Activated CD8-positive, alpha-beta T cell treated with anti-CD3 and anti-CD28 coated beads for 36 hours (primary cell): ENCODE data around the gene CNTNAP2. TPM values are rescaled to one million over a fixed set of nuclear protein-coding genes. Genes with fewer than 3 reads are reported as not detected.

ENCODE experiments used
- ATAC-seq: fragments of 200-7000 bp; cut with Tn5 transposase; one replicate; pipeline ENCODE4 v1.10.0; 2021; ENCODE audit warnings: mild to moderate bottlenecking, moderate library complexity
- CTCF ChIA-PET: fragments of 350-600 bp; sonication (Branson Sonifier 250); formaldehyde crosslinking; loops from one replicate; lab custom pipeline; 2021; ENCODE audit warnings: antibody characterized with exemption; lab: Charles Lee
- POLR2A ChIA-PET: fragments of 350-600 bp; sonication (Branson Sonifier 250); formaldehyde crosslinking; loops from one replicate; lab custom pipeline; 2021; ENCODE audit warnings: antibody characterized with exemption; lab: Charles Lee
- DNase-seq: peaks from one replicate; pipeline ENCODE4 v3.0.0-alpha.2; 2020
- H3K27ac Mint-ChIP-seq: one replicate; pipeline ENCODE4 v1.8.0; 2021; ENCODE audit warnings: mild to moderate bottlenecking, mixed read lengths
- H3K27me3 Mint-ChIP-seq: one replicate; pipeline ENCODE4 v1.8.0; 2021; ENCODE audit warnings: mixed read lengths
- H3K36me3 Mint-ChIP-seq: one replicate; pipeline ENCODE4 v1.8.0; 2021; ENCODE audit warnings: low read depth, mixed read lengths
- H3K4me1 Mint-ChIP-seq: one replicate; pipeline ENCODE4 v1.8.0; 2021; ENCODE audit warnings: low read depth, mixed read lengths
- H3K4me3 Mint-ChIP-seq: one replicate; pipeline ENCODE4 v1.8.0; 2021; ENCODE audit warnings: mild to moderate bottlenecking, moderate library complexity, mixed read lengths
- H3K9me3 Mint-ChIP-seq: one replicate; pipeline ENCODE4 v1.8.0; 2021; ENCODE audit warnings: mixed read lengths
- CTCF ChIP-seq: fragments of 200-600 bp; IDR thresholded peaks from one replicate; pipeline ENCODE4 v1.8.0; 2022; ENCODE audit warnings: antibody characterized with exemption, mild to moderate bottlenecking
- intact Hi-C: fragments of 100-400 bp; cut with micrococcal nuclease; formaldehyde crosslinking; loops from one replicate; pipeline ENCODE4 v1.10.0; 2022
- total RNA-seq, 2 experiments: library from RNA; stranded (reverse); gene quantifications; one replicate each; pipeline ENCODE4 v1.2.3, GENCODE V29; 2021

CNTNAP2 gene
- total RNA-seq, 2 experiments from 2014 or later: not detected

GRCh38 chr7:147492606-147493005 is 1376.0 kb downstream of the CNTNAP2 start:
- ATAC-seq (no peak), DNase-seq (no peak)
- no peak overlapping the region for H3K4me3 Mint-ChIP-seq
- H3K27ac Mint-ChIP-seq: no peak overlapping the region
- CTCF ChIA-PET: no interaction called here
- H3K9me3 Mint-ChIP-seq: peaks cover 9% of the 10 kb centered on the region
- H3K27me3 Mint-ChIP-seq: no peaks in the 10 kb centered on the region
- no peaks in the 10 kb centered on the region for H3K4me1 Mint-ChIP-seq
- H3K36me3 Mint-ChIP-seq: no peaks in the 10 kb centered on the region
- POLR2A ChIA-PET: no interaction called here
- intact Hi-C loops: no loop called here
- no peak for TF ChIP-seq CTCF

- Mint-ChIP-seq H3K27ac (no peak overlapping the region), H3K4me3 (no peak overlapping the region), H3K27me3 (no peaks in the 10 kb centered on the region), H3K4me1 (no peaks in the 10 kb centered on the region), H3K9me3 (peaks cover 4% of the 10 kb centered on the region), H3K36me3 (no peaks in the 10 kb centered on the region)
- no peak for TF ChIP-seq CTCF
- intact Hi-C loops: no loop called here
- ATAC-seq (no peak), DNase-seq (no peak)
- ChIA-PET POLR2A (no interaction called here), CTCF (no interaction called here)
Observed at GRCh38 chr7:147496209-147496608, 1379.6 kb downstream of the CNTNAP2 start.

GRCh38 chr7:147497246-147497645 is 1380.6 kb downstream of the CNTNAP2 start:
- Mint-ChIP-seq H3K4me1 (no peaks in the 10 kb centered on the region), H3K27ac (no peak overlapping the region), H3K4me3 (no peak overlapping the region), H3K36me3 (no peaks in the 10 kb centered on the region), H3K27me3 (no peaks in the 10 kb centered on the region), H3K9me3 (peaks cover 4% of the 10 kb centered on the region)
- ATAC-seq (no peak), DNase-seq (no peak)
- POLR2A ChIA-PET: no interaction called here
- intact Hi-C loops: no loop called here
- no peak for TF ChIP-seq CTCF
- CTCF ChIA-PET: no interaction called here

GRCh38 chr7:147498081-147498480 is 1381.5 kb downstream of the CNTNAP2 start:
- CTCF ChIA-PET: no interaction called here
- no peak for ATAC-seq

GRCh38 chr7:147509035-147509501 is 1392.5 kb downstream of the CNTNAP2 start:
- ATAC-seq (no peak), DNase-seq (no peak)
- H3K36me3 Mint-ChIP-seq: no peaks in the 10 kb centered on the region
- ChIA-PET CTCF (interaction anchor here (0.6 kb wide), 1 partner anchor 927 kb away, joined by 3 read pairs; no protein-coding TSS in a partner anchor), POLR2A (no interaction called here)
- H3K4me3 Mint-ChIP-seq: no peak overlapping the region
- H3K27ac Mint-ChIP-seq: no peak overlapping the region
- no peaks in the 10 kb centered on the region for H3K27me3 Mint-ChIP-seq
- intact Hi-C loops: no loop called here
- peaks cover 3% of the 10 kb centered on the region for H3K9me3 Mint-ChIP-seq
- no peak for TF ChIP-seq CTCF
- H3K4me1 Mint-ChIP-seq: no peaks in the 10 kb centered on the region

More at GRCh38 chr7:147498081-147498480, 1381.5 kb downstream of the CNTNAP2 start:
- H3K4me1 Mint-ChIP-seq: no peaks in the 10 kb centered on the region
- no peak for DNase-seq
- no peak overlapping the region for H3K27ac Mint-ChIP-seq
- peaks cover 4% of the 10 kb centered on the region for H3K9me3 Mint-ChIP-seq
- no peaks in the 10 kb centered on the region for H3K27me3 Mint-ChIP-seq
- no peaks in the 10 kb centered on the region for H3K36me3 Mint-ChIP-seq
- intact Hi-C loops: no loop called here
- TF ChIP-seq CTCF: no peak
- H3K4me3 Mint-ChIP-seq: no peak overlapping the region
- POLR2A ChIA-PET: no interaction called here
